Measurements from ENCODE around the gene CNTNAP2. TPM values are rescaled to one million over a fixed set of nuclear protein-coding genes. Genes with fewer than 3 reads are reported as not detected.

CNTNAP2 gene
- total and polyA plus RNA-seq, 9 donors = 0.24 to 7.0 (median 1.5) TPM

- H3K4me3 ChIP-seq = no peak overlapping the region
- no peaks in the 10 kb centered on the region for H3K9me3 ChIP-seq
- no peaks in the 10 kb centered on the region for H3K4me1 ChIP-seq (ENCODE audit: insufficient read depth)
- intact Hi-C loops (cut with DNase I) = no loop called here
- no peak overlapping the region for H3K27ac ChIP-seq
- TF ChIP-seq POLR2A (IDR thresholded peaks at IDR 0.05) (no peak), CTCF (IDR thresholded peaks at IDR 0.05) (no peak), EP300 (IDR thresholded peaks at IDR 0.05) (no peak)
- no peak for DNase-seq
- no peaks in the 10 kb centered on the region for H3K36me3 ChIP-seq
- H3K27me3 ChIP-seq = no peaks in the 10 kb centered on the region
- WGBS, 3 donors = 38 to 45% (median 42%) methylated on average over 7 of the region's 7 CpGs
These were observed 518.8 kb downstream of the CNTNAP2 start for GRCh38 chr7:146635205-146636032.

- Histone ChIP-seq H3K4me3 (no peak overlapping the region), H3K36me3 (no peaks in the 10 kb centered on the region), H3K4me1 (ENCODE audit: insufficient read depth) (no peaks in the 10 kb centered on the region), H3K9me3 (no peaks in the 10 kb centered on the region), H3K27me3 (no peaks in the 10 kb centered on the region), H3K27ac (no peak overlapping the region)
- 38 to 51% (median 45%) methylated on average over 4 of the region's 4 CpGs for WGBS, 3 donors
- TF ChIP-seq POLR2A (IDR thresholded peaks at IDR 0.05) (no peak), EP300 (IDR thresholded peaks at IDR 0.05) (no peak), CTCF (IDR thresholded peaks at IDR 0.05) (no peak)
- intact Hi-C loops (cut with DNase I) = no loop called here
- no peak for DNase-seq
These were observed 519.4 kb downstream of the CNTNAP2 start for GRCh38 chr7:146636033-146636356.

- 34 to 42% (median 41%) methylated on average over 4 of the region's 4 CpGs for WGBS, 3 donors
- no peak overlapping the region for H3K4me3 ChIP-seq
- no peaks in the 10 kb centered on the region for H3K9me3 ChIP-seq
- DNase-seq = no peak
- H3K36me3 ChIP-seq = no peaks in the 10 kb centered on the region
- intact Hi-C loops (cut with DNase I) = no loop called here
- H3K27me3 ChIP-seq = no peaks in the 10 kb centered on the region
- H3K4me1 ChIP-seq (ENCODE audit: insufficient read depth) = no peaks in the 10 kb centered on the region
- no peak overlapping the region for H3K27ac ChIP-seq
- no peak for TF ChIP-seq EP300 (IDR thresholded peaks at IDR 0.05)
- TF ChIP-seq POLR2A (IDR thresholded peaks at IDR 0.05) = no peak
- TF ChIP-seq CTCF (IDR thresholded peaks at IDR 0.05) = no peak
These were observed 520.0 kb downstream of the CNTNAP2 start for GRCh38 chr7:146636581-146636980.

GRCh38 chr7:146639291-146639690, 522.7 kb downstream of the CNTNAP2 start:
- DNase-seq = no peak
- Histone ChIP-seq H3K4me3 (no peak overlapping the region), H3K36me3 (no peaks in the 10 kb centered on the region), H3K4me1 (ENCODE audit: insufficient read depth) (no peaks in the 10 kb centered on the region), H3K9me3 (no peaks in the 10 kb centered on the region), H3K27ac (no peak overlapping the region), H3K27me3 (no peaks in the 10 kb centered on the region)
- WGBS, 3 donors = 90 to 94% (median 94%) methylated on average over 3 of the region's 3 CpGs
- TF ChIP-seq CTCF (IDR thresholded peaks at IDR 0.05) (no peak), POLR2A (IDR thresholded peaks at IDR 0.05) (no peak), EP300 (IDR thresholded peaks at IDR 0.05) (no peak)
- intact Hi-C loops (cut with DNase I) = no loop called here
